WI38 (cell line): ENCODE data around the gene HSPA1A.
"Not testable (repeated sequence)": the region's sequence is repeated elsewhere in the genome, so short reads cannot be mapped to it uniquely, and the experiment has no call there.

Experiments
- H3K4me3 ChIP-seq: 2 replicates; pipeline ENCODE4 v1.5.1; 2011; ENCODE audit warnings: low read depth, mild to moderate bottlenecking, control low read depth, low read length
- CTCF ChIP-seq: IDR thresholded peaks from 2 replicates; pipeline ENCODE4 v1.5.1; 2012; ENCODE audit warnings: low read depth, mild to moderate bottlenecking, control low read depth, low read length

HSPA1A gene

DNA sequence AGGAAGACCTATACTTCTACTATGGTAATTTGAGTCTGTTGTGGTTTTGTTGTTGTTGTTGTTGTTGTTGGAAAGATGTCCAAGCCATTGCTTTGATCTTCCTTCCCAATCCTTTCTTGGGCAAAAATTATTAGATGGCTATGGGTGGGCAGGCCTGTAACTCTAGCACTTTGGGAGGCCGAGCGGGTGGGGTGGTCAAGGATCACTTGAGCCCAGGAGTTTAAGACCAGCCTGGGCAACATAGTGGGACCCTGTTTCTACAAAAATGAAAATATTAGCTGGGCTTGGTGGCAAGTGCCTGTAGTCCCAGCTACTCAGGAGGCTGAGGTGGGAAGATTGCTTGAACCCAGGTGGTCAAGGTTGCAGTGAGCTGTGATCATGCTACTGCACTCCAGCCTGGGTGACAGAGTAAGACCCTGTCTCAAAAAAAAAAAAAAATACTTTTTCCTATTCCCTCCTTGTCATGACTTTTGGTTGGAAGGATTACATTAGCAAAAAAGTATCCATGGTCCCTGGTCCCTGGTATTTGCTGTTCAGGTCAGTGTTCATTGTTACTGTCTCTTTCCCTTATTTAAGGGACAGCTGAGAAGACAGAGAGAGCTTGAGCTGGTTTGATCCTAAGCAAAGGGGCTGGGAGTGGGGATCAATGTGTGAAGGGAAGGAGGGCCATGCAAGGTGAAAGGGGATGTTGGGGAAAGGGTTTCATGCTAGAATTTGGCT, 35.6 kb downstream of the HSPA1A start:
- no peak for TF ChIP-seq CTCF
- H3K4me3 ChIP-seq: no peak overlapping the region

GRCh38 chr6:31851485-31851832, 36.1 kb downstream of the HSPA1A start:
- TF ChIP-seq CTCF: no peak
- H3K4me3 ChIP-seq: no peak overlapping the region

DNA sequence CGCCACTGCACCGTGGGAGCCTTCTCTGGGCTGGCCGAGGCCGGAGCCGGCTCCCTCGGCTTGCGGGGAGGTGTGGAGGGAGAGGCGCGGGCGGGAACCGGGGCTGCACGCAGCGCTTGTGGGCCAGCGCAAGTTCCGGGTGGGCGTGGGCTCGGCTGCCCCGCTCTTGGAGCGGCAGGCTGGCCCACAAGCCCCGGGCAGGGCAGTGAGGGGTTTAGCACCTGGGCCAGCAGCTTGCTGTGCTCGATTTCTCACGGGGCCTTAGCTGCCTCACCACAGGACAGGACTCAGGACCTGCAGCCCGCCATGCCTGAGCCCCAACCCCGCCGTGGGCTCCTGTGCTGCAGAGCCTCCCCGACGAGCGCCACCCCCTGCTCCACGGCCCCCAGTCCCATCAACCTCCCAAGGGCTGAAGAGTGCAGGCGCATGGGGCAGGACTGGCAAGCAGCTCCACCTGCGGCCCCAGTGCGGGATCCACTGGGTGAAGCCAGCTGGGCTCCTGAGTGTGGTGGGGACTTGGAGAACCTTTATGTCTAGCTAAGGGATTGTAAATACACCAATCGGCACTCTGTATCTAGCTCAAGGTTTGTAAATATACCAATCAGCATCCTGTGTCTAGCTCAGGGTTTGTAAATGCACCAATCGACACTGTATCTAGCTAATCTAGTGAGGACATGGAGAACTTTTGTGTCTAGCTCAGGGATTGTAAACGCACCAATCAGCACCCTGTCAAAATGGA, 36.8 kb downstream of the HSPA1A start:
- H3K4me3 ChIP-seq: not testable (repeated sequence)

- not testable (repeated sequence) for H3K4me3 ChIP-seq
Measured at GRCh38 chr6:31857774-31858173, 42.4 kb downstream of the HSPA1A start.

GRCh38 chr6:31858707-31859106, 43.4 kb downstream of the HSPA1A start:
- no peak overlapping the region for H3K4me3 ChIP-seq
- no peak for TF ChIP-seq CTCF

DNA sequence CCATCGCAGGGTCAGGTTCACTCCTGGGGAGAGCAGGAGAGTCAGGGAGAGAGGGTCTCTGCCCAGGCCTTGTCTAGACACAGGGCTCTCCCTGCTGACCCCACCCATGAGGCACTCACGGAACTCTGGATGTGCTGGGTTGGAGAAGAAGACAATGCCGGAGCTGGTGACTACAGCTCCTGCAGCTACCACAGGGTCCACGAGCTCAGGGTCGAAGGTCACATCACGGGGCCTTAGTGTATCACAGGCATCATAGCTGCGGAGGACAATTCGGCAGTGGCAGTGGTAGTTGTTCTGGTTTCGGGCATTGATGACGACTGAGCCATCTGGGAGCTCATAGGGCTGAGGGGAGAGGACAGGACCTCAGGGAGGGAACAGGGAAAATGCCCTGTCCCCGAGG, 44.6 kb downstream of the HSPA1A start:
- no peak overlapping the region for H3K4me3 ChIP-seq
- TF ChIP-seq CTCF: no peak

DNA sequence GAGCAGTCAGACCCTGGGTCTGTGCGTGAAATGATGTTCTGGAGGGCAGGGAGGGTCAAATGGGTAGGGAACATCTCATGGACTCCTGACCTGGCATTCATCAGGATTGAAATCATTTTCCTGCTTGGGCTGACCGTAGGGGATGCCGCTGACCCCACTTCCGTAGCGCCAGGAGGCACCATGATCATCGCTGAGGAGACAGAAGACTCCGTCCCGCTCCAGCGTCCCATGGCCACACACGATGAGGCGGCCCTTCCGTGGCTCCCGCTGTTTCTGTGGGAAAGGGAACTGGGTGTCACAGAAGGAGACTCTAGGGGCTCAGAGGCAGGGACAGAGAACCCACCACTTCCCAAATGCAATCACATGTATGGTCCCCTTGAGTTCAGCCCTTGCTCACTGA, 45.0 kb downstream of the HSPA1A start:
- no peak for TF ChIP-seq CTCF
- no peak overlapping the region for H3K4me3 ChIP-seq

GRCh38 chr6:31861150-31861549, 45.8 kb downstream of the HSPA1A start:
- H3K4me3 ChIP-seq: no peak overlapping the region
- no peak for TF ChIP-seq CTCF
